ENCODE measurements around the gene ZNF512. TPM values are rescaled to one million over a fixed set of nuclear protein-coding genes. Genes with fewer than 3 reads are reported as not detected.

The ZNF512 gene
- total and polyA plus RNA-seq, 9 of the 15 experiments (the other 6 are each of a cell fraction or from before 2014, with no cell fraction given), result 24.7 to 101 (median 65.9) TPM

DNA sequence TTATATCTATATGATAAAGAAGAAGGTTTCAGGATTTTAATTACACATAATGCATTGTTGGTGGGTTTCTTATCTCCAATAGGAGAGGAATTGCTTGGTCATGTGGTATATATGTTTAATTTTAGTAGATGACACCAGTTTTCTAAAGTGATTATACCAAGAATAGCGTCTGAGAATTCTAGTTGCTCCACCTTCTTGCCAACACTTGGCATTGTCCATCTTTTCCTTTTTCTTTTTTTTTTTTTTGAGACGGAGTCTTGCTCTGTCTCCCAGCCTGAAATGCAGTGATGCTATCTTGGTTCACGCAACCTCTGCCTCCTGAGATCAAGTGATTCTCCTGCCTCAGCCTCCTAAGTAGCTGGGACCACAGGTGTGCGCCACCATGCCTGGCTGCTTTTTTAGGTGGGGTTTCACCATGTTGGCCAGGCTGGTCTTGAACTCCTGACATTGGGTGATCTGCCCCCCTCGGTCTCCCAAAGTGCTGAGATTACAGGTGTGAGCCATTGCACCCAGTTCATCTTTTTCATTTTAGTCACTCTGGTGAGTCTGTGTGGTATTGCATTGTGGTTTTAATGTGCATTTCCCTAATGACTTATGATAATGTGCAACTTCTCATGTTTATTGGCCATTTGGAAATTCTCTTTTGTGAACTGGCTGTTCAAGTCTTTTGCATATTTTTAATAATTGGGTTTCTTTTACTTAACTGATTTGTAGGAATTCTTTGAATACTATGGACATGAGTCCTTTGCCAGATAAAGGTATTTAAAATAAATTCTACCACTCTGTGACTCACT is 37.3 kb upstream of the ZNF512 start (continued):
- TF ChIP-seq BRF1 (IDR thresholded peaks at IDR 0.05; ENCODE audit: borderline replicate concordance, extremely low read depth, insufficient read length) (no peak), RFX7 (CRISPR knock-in tag; IDR thresholded peaks at IDR 0.05) (no peak), RBFOX2 (IDR thresholded peaks at IDR 0.05; ENCODE audit: low read depth, low read length) (no peak), HNRNPH1 (optimal IDR thresholded peaks at IDR 0.05; ENCODE audit: low read depth, low read length) (no peak), FOXP1 (CRISPR knock-in tag; IDR thresholded peaks at IDR 0.05) (no peak), PPARD (CRISPR knock-in tag; IDR thresholded peaks at IDR 0.05) (no peak), TAF15 (IDR thresholded peaks at IDR 0.05; ENCODE audit: low read depth, low read length) (no peak), ZKSCAN3 (CRISPR knock-in tag; IDR thresholded peaks at IDR 0.05) (no peak), KLF13 (tag; IDR thresholded peaks at IDR 0.05; ENCODE audit: borderline replicate concordance, low read depth) (no peak), SRSF3 (IDR thresholded peaks at IDR 0.05; ENCODE audit: insufficient read depth, low read length) (no peak), NFRKB (IDR thresholded peaks at IDR 0.05; ENCODE audit: low read depth) (no peak), ZNF316 (IDR thresholded peaks at IDR 0.05) (no peak), RBM14 (IDR thresholded peaks at IDR 0.05; ENCODE audit: borderline replicate concordance, insufficient read depth, low read depth, low read length) (no peak), SRSF9 (IDR thresholded peaks at IDR 0.05; ENCODE audit: borderline replicate concordance, low read depth, low read length) (no peak), CBX1 (IDR thresholded peaks at IDR 0.05; ENCODE audit: low read depth) (no peak)
- TF ChIP-seq, protein P1, sequence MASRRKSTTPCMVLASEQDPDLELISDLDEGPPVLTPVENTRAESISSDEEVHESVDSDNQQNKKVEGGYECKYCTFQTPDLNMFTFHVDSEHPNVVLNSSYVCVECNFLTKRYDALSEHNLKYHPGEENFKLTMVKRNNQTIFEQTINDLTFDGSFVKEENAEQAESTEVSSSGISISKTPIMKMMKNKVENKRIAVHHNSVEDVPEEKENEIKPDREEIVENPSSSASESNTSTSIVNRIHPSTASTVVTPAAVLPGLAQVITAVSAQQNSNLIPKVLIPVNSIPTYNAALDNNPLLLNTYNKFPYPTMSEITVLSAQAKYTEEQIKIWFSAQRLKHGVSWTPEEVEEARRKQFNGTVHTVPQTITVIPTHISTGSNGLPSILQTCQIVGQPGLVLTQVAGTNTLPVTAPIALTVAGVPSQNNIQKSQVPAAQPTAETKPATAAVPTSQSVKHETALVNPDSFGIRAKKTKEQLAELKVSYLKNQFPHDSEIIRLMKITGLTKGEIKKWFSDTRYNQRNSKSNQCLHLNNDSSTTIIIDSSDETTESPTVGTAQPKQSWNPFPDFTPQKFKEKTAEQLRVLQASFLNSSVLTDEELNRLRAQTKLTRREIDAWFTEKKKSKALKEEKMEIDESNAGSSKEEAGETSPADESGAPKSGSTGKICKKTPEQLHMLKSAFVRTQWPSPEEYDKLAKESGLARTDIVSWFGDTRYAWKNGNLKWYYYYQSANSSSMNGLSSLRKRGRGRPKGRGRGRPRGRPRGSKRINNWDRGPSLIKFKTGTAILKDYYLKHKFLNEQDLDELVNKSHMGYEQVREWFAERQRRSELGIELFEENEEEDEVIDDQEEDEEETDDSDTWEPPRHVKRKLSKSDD (conservative IDR thresholded peaks at IDR 0.05; ENCODE audit: low read length), result no peak
- TF ChIP-seq, protein P2, sequence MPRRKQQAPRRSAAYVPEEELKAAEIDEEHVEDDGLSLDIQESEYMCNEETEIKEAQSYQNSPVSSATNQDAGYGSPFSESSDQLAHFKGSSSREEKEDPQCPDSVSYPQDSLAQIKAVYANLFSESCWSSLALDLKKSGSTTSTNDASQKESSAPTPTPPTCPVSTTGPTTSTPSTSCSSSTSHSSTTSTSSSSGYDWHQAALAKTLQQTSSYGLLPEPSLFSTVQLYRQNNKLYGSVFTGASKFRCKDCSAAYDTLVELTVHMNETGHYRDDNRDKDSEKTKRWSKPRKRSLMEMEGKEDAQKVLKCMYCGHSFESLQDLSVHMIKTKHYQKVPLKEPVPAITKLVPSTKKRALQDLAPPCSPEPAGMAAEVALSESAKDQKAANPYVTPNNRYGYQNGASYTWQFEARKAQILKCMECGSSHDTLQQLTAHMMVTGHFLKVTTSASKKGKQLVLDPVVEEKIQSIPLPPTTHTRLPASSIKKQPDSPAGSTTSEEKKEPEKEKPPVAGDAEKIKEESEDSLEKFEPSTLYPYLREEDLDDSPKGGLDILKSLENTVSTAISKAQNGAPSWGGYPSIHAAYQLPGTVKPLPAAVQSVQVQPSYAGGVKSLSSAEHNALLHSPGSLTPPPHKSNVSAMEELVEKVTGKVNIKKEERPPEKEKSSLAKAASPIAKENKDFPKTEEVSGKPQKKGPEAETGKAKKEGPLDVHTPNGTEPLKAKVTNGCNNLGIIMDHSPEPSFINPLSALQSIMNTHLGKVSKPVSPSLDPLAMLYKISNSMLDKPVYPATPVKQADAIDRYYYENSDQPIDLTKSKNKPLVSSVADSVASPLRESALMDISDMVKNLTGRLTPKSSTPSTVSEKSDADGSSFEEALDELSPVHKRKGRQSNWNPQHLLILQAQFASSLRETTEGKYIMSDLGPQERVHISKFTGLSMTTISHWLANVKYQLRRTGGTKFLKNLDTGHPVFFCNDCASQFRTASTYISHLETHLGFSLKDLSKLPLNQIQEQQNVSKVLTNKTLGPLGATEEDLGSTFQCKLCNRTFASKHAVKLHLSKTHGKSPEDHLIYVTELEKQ (CRISPR knock-in tag; IDR thresholded peaks at IDR 0.05), result no peak
- TF ChIP-seq, protein P3, sequence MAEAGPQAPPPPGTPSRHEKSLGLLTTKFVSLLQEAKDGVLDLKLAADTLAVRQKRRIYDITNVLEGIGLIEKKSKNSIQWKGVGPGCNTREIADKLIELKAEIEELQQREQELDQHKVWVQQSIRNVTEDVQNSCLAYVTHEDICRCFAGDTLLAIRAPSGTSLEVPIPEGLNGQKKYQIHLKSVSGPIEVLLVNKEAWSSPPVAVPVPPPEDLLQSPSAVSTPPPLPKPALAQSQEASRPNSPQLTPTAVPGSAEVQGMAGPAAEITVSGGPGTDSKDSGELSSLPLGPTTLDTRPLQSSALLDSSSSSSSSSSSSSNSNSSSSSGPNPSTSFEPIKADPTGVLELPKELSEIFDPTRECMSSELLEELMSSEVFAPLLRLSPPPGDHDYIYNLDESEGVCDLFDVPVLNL (CRISPR knock-in tag; IDR thresholded peaks at IDR 0.05; ENCODE audit: low read depth), result no peak
- TF ChIP-seq, protein P4, sequence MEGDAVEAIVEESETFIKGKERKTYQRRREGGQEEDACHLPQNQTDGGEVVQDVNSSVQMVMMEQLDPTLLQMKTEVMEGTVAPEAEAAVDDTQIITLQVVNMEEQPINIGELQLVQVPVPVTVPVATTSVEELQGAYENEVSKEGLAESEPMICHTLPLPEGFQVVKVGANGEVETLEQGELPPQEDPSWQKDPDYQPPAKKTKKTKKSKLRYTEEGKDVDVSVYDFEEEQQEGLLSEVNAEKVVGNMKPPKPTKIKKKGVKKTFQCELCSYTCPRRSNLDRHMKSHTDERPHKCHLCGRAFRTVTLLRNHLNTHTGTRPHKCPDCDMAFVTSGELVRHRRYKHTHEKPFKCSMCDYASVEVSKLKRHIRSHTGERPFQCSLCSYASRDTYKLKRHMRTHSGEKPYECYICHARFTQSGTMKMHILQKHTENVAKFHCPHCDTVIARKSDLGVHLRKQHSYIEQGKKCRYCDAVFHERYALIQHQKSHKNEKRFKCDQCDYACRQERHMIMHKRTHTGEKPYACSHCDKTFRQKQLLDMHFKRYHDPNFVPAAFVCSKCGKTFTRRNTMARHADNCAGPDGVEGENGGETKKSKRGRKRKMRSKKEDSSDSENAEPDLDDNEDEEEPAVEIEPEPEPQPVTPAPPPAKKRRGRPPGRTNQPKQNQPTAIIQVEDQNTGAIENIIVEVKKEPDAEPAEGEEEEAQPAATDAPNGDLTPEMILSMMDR (IDR thresholded peaks at IDR 0.05 in 2 of 3, conservative IDR thresholded peaks at IDR 0.05 in 1 of 3; ENCODE audit: insufficient read depth in 2 of 3, low read depth in 1 of 3, low read length in 3 of 3), result no peak

Data from K562 (cell line).